HG03196 (cell line): ENCODE results near the gene NELFCD.
"Not testable (repeated sequence)": the region's sequence is repeated elsewhere in the genome, so short reads cannot be mapped to it uniquely, and the experiment has no call there.

Experiments used
- ATAC-seq: cut with Tn5 transposase; IDR thresholded peaks from one replicate; pipeline ENCODE4 v1.9.1; 2021; ENCODE audit not compliant: unreplicated experiment

Gene NELFCD

DNA sequence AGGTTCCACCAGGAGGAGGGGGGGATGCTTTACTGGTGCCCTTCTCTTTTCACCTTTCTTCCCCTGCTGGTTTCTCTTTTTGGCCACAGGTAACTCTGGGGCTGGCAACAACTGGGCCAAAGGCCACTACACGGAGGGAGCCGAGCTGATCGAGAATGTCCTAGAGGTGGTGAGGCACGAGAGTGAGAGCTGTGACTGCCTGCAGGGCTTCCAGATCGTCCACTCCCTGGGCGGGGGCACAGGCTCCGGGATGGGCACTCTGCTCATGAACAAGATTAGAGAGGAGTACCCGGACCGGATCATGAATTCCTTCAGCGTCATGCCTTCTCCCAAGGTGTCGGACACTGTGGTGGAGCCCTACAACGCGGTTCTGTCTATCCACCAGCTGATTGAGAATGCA is 42.6 kb downstream of the NELFCD start:
- no peak for ATAC-seq

DNA sequence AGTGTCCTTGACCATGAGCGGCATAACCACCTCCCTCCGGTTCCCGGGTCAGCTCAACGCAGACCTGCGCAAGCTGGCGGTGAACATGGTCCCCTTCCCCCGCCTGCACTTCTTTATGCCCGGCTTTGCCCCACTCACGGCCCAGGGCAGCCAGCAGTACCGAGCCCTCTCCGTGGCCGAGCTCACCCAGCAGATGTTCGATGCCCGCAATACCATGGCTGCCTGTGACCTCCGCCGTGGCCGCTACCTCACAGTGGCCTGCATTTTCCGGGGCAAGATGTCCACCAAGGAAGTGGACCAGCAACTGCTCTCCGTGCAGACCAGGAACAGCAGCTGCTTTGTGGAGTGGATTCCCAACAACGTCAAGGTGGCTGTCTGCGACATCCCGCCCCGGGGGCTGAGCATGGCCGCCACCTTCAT is 43.1 kb downstream of the NELFCD start:
- ATAC-seq: no peak

DNA sequence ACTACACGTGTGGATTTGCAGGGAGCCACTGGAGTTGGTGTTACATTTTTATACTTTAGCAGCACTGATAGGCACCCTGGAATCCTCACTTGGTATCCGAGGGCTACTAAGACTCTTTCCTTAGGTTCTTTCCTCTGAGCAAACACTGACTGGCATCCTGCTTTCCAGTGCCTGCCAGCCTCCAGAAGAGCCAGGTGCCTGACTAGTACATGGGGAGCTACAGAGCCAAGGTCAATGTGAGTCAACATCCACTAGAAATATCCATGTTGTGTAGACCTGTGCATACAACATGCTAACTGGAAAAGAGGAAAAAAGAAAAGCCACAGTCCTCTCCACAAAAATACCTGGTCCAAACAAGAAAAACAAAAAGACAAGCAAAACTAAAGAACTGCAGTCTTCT is 44.0 kb downstream of the NELFCD start:
- ATAC-seq: no peak

DNA sequence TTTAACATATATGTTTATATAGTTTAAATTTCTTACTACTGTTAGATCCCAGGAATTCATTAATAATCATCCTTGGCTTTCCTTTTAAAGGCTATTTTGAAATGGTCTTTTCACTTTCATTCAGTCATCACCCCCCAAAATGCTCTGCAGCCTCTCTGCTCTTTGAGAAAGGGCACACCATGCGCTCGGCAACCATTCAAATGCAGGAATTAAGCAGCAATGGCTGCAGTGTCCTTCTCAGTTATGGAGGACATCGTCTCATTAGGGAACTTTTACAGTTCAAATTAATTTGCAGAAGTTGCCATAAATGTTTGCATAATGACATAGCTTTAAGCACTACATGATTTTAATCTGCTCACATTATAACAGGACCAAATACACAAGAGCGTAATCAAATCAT is 44.5 kb downstream of the NELFCD start:
- ATAC-seq: no peak

DNA sequence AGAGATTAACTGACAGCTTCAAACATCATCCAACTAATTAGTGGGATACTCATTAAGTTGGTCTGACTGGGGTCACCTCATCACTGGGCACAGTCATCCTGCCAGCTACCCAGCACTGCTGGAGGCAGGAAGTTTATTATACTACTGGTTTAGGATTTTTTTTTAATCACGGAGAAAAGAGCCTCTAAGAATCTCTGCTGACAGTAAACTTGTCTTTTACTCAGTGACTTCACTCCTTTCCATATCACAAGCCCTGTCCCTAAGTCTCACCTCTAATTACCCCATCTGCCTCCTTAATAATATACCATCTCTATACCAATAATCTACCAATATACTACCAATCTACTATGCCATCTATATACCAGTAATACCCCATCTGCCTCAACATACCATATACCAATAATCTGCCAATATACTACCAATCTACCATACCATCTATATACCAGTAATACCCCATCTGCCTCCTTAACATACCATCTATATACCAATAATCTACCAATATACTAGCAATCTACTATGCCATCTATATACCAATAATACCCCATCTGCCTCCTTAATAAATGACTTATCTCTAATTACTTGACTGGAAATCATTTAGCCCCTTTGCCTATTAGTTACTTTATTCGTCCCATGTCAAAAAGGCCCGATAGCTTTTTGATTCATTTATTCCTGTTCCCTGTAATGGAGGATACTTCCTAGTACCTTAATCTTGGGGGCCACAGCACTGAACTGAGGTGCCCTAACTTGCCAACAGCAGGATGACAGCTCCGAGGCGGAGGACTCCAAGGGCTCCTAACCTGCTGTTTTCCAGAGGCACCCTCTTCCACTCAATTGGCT is 46.1 kb downstream of the NELFCD start:
- no peak for ATAC-seq

DNA sequence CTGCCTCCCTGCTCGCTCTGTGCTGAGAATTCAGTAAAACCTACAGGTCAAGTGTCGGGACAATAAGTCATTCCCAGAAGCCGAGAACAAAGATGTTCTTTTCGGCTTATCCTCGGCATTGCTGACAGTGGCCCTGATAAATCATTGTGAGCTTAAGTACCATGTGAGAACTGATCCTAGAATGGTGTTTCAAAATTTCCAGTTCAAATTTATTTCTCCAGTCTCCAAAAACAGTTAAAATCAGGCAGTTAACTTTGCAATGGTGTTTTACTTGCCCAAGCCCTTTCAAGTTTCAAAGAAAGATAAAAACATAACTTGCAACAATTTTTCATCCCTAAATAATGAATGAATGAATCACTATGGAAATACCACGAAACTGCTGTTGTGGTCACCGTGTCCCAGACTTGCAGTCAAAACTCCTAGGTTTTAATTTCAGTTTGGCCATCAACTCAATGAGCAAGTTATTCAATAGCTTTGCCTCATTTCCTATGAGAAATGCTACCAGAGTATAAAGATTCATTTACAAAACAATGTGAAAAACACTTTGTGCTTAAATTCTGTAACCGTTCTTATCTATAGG is 46.8 kb downstream of the NELFCD start:
- no peak for ATAC-seq

DNA sequence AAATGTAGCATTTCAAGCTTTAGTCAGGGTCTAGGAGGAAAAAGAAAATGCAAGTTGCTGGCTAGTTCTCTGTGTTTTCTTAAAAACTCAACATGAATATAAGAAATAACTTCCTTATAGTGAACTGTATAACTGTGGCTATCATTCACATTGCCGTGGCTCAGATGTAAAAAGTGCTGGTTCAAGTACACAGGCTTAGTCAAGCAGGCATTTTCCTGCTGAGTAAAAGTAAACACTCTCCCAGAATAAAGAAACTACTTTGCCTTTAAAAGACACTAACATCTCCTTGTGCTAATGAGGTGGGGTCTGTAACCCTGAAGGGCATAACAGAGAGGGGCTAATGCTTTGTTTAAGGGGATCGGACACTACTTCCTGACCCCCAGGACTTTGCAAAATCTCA is 47.8 kb downstream of the NELFCD start:
- ATAC-seq: no peak

DNA sequence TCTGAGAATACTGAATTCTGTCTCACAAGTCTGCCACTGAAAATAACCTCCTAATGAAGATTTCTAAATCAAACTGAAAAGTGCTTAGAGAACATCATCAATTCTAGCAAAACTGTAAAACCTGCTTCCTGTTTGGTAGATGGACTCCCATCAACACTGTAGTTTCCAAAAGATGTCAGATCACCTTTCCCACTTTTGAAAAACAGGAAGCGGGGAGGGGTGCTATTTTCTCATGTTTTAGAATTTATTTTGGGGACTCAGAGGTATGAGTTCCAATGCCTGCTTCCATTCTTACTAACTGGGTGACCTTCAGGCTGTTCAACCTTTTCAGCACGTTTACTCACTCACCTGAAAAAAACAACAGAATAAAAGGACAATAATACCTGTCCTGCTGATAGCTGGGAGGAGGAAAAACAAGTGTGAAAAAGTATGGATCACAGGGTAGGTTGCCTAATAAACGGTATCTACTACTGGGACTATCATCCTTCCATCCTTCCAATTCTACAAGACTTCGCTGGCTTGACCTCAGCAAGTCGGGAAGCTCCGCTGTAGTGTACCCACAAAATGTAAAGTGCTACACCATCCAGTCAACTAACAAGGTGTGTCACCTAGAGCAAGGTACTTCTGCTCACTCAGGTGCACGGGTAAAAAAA is 50.0 kb downstream of the NELFCD start:
- no peak for ATAC-seq

DNA sequence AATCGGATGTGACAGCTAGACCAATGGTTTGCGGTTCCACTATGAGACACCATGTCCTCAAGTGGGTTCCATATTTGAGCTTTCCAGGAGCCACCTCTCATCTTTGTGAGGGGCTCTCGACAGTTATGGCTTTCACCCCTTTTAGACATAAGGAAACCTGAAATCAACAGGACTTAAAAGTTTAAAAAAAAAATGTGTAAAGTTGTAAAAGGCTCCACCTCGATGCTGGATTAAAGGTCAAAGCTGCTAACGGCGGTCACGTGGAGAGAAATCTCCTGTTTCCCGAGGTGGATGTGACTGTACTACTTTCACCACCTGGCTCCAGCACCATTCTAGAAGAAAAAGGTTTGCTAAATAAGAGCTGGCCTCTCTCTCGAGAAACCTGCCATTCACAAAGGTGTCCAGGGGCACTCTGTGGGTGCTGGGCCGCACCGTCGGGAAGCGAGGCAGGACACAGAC is 50.5 kb downstream of the NELFCD start:
- no peak for ATAC-seq

DNA sequence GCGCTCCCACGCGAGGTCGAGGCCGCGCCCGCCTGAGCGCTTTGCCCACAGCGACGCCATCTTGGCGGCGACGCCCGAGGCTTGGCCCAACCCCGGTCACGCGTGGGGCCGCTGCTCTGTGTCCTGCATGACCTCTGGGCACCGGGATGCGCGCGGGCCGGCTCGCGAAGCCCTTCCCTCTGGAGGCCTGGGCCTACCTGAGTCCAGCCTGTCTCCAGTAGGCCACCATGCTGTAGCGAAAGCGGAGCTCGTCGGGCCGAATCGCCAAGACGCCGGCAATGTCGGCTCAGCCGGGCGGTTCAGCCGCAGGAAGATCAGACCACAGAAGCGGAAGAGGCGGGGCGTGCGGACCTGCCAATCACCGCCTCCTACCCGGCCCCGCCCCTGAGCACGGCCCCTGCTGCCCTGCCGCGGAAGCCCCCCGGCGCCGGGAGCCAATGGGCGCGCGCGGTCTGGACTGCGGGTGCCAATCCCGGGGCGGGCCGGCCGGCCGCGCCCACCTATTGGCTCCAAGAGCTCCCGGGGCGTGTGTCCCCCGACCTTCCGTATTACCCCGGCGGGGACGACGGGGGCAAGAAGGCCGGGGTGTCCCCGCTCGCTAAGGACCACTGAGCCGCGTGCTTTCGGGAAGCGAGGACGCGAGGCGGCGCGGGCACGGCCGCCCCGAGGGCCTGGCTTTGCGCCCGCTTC is 51.1 kb downstream of the NELFCD start, which contains the start of gene ATP5F1E:
Gene ATP5F1E, minus strand, starts transcription at position 313 of the 690 bp plus-strand sequence. Its CDS starts 84 bp downstream, at position 229.
- peak; percentile 93 for ATAC-seq

DNA sequence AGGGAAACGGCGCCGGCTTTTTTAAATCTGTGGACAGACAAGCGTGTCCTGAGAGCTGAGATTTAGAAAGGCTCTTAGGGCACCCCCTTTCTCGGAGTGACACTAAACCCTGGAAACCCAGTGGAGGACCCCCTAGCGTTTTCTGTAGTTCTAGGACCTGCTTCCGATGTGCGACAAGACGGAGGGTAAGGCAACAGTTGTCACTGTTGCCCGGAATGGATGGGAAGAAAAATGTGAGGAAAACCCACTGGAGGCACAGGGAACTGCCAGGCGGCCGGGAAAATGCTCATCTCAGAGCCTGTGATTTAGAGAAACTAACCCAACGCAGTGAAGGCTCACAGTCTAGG is 51.6 kb downstream of the NELFCD start:
- no peak for ATAC-seq

DNA sequence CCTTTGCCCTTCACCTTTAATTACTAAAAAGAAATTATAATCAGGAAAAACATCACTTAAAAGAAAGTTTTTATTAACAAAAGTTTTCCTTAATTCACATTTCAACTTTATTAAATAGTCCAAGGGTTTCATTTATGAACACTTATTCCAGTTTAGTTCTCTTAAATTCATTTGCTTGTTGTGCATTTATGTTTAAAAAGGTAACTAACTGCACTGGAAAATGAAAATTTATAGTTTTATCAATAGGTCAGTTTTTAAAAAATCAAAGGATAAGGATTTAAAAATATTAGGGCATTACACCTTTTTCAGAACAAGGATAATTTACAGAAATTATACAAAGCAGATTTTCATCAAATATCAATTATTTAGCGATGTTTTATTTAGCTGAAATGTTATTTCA is 52.0 kb downstream of the NELFCD start:
- no peak for ATAC-seq

DNA sequence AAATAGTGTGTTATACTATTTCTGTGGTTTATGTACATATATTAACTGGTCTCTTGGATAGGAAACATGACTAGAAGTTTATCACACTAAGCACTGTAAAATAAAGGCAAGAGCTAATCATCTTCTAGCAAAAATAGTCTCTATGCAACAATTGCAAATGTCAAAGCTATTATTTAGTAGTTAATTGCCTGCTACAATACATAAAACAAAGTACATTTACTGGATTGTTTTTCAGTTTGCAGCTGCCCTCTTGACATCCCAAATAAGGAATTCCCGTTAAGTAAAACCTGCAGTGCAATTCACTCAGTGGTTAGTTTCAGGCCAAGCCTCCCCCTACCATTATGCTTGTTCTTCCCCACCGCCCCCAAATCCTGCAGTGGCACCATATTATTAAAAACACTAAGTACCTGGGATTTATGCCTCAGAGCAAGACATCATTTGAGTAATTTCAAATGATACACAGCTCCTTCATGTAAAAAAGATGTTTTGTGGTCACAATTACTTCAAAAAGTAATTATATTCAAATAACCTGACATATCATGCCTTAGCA is 52.6 kb downstream of the NELFCD start:
- ATAC-seq: no peak

DNA sequence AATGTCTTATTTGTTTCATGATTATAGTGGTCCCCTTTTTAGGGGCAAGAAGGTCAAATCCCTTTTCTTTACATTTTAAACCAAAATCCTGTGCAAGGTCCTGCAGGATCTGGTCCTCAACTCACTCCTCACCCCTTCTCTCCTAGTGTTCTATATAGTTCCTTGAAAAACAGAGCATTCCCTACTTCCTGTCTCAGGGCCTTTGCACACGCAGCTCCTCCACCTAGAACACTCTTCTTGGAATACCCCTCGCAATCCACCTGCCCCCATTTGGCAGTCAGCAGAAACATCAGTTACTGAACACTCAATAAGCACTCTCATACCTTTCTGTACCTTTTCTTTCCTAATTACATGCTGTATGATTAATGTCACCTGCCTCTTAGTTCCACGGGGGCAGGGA is 54.3 kb downstream of the NELFCD start:
- no peak for ATAC-seq

DNA sequence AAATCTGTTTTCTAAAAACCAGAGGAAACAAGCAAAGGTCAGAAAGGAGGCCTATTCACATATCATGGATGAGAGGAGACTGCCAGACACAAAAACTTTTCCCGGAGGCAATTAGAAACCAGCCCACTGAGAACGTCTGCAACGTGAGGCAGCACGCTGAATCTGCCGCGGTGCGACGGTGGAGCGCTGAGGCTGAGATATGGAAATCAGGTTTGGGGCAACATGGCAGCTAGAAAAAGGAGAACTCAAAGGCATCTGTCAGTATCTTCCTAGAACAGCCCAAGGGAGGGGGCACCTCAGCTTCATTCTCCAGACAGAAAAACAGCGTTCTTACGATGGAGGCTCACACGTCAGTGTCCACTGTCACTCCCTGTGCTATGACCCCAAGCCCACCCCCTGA is 56.3 kb downstream of the NELFCD start:
- no peak for ATAC-seq

DNA sequence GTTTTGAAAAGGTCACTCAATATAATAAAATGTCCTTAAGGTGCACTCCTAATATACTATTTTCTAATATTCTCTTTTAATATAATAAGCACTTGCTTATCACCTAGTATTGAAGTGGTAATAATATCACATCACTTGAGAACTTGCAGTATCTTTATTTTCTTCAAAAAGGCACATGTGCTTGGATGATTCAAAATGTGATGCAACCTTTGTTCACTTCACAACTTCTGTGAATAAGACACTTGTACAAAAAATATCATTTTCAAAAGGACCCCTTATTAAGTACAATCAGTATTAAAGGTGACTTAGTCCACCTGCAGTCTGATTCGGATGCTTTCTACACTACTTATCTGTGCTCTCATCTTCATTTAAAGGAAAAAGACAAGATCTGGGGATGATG is 58.2 kb downstream of the NELFCD start:
- ATAC-seq: no peak

DNA sequence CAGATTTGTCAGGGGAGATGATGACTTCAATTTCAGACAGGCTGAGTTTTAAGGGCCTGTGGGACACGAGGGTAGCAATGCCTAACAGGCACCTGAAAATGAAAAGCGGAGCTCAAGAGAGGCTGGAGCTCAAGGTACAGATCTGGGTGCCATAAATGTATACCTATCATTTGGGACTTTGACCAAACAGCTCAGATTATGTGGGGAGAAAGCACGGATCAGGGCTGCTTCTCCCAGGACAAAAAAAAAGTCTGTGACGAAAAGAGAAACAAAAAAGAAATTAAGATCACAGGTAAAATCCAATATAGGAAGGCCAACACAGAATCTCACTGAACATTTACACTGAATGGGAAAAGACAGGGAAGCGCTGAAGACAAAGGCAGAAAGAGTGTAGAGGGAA is 59.6 kb downstream of the NELFCD start:
- no peak for ATAC-seq

DNA sequence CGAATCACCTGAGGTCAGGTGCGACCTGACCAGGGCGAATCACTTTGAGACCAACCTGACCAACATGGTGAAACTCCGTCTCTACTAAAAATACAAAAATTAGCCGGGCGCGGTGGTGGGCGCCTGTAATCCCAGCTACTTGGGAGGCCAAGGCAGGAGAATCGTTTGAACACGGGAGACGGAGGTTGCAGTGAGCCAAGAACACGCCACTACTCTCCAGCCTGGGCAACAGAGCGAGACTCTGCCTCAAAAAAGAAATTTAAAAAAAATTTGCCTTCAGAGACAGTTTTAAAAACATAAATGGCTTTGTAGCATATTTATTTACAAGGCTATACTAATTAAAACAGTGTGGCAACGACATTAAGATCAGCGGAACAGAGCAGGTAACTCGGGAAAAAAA is 60.4 kb downstream of the NELFCD start:
- ATAC-seq: not testable (repeated sequence)

DNA sequence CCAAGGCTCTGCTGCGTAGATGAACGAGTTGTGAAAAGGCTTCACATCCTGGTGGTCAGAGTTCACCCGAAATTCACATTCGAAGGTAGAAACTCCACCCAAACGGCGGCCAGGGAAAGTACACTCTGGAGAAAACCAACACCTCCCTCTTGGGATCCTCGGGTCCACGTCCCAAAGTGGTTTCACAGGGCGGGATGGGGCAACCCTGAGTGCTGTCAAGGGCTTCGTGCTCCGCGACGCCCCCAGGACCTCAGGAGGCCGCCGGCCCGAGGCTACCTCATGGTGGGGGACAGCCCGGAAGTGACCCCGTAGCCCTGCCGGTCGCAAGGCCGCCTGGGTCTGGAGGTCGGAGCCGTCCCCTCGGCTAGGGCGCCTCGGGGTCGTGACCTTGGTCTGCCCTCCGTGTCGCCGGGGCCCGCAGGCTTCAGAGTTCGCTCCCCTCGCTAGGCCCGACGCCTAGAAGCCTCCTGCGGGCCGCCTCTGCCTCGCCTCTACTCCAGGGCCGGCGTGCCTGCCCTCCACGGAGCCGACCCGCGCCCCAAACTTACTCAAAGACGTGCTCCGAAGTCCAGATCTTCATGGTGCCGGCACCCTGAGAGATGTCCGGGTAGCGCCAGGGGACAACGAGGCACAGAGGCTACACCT is 61.2 kb downstream of the NELFCD start, which contains the start of gene PRELID3B:
Gene PRELID3B, minus strand, starts transcription at position 636 of the 645 bp plus-strand sequence. Its CDS starts 56 bp downstream, at position 580.
- peak; percentile 33 for ATAC-seq

DNA sequence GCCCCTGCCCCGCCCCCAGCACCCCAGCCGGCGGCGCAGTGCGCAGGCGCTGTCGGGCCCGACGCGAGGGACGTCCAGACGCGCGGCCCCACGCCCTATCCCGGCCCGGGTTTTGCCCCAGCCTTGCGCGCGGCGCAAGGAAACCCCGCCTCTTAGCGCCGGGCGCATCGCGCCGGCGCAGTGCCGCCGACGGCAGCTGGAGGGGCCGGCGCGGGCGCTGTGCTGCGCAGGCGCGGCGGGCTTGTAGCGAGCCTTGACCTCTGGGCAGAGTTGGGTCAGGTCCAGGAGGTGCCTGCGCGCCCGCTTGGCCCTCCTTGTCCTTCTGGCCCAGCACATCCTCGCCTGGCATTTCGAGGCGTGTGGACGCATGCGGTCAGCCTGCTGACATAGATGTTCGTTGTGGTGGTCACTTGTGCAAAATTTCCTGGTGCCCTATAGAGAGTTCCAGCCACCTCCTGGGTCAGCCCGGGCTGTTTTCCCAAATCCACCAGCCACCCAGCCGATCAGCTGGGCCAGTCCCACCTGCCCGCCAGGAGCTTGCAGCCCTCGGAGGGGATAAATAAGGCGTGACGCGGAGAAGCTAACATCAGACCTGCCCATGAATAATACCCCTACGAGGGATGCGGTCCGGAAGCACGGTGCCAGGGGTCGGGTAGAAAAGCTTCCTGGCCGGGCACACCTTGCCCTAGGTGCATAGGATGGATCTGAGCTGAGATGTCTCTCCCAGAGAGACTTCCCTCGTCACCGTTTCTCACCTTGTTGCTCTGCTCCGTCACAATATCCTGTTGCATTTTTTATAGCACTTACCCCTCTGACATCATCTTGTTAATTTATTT is 62.0 kb downstream of the NELFCD start:
- peak; percentile 95 for ATAC-seq
